ENCODE data around the gene RXFP4.
A peak's percentile ranks its signal among the peaks of the same experiment; 100 is the strongest.

Gene RXFP4

GRCh38 chr1:155970531-155971167 is 29.2 kb downstream of the RXFP4 start:
- DNase-seq (ENCODE audit: low read depth): no peak
- in situ Hi-C loops (cut with HindIII; ENCODE audit: low sequenced_read_pairs): no loop called here
- TF ChIP-seq CTCF (IDR thresholded peaks at IDR 0.05; ENCODE audit: low read depth, low read length, missing control alignments): no peak
- H3K4me3 ChIP-seq (ENCODE audit: low read depth, low read length): no peak overlapping the region

- DNase-seq (ENCODE audit: low read depth): no peak
- in situ Hi-C loops (cut with HindIII; ENCODE audit: low sequenced_read_pairs): no loop called here
- TF ChIP-seq CTCF (IDR thresholded peaks at IDR 0.05; ENCODE audit: low read depth, low read length, missing control alignments): no peak
- H3K4me3 ChIP-seq (ENCODE audit: low read depth, low read length): no peak overlapping the region
Observed at GRCh38 chr1:155971910-155972809, 30.7 kb downstream of the RXFP4 start.

- DNase-seq (ENCODE audit: low read depth): no peak
- no peak for TF ChIP-seq CTCF (IDR thresholded peaks at IDR 0.05; ENCODE audit: low read depth, low read length, missing control alignments)
- no peak overlapping the region for H3K4me3 ChIP-seq (ENCODE audit: low read depth, low read length)
- in situ Hi-C loops (cut with HindIII; ENCODE audit: low sequenced_read_pairs): no loop called here
Observed at GRCh38 chr1:155973723-155974122, 32.3 kb downstream of the RXFP4 start.

- TF ChIP-seq CTCF (IDR thresholded peaks at IDR 0.05; ENCODE audit: low read depth, low read length, missing control alignments): no peak
- H3K4me3 ChIP-seq (ENCODE audit: low read depth, low read length): peak overlapping the region; percentile 89
- in situ Hi-C loops (cut with HindIII; ENCODE audit: low sequenced_read_pairs): no loop called here
- no peak for DNase-seq (ENCODE audit: low read depth)
Observed at GRCh38 chr1:155974208-155975115, 33.0 kb downstream of the RXFP4 start.

GRCh38 chr1:155975375-155976061 is 34.1 kb downstream of the RXFP4 start:
- in situ Hi-C loops (cut with HindIII; ENCODE audit: low sequenced_read_pairs): no loop called here
- no peak for TF ChIP-seq CTCF (IDR thresholded peaks at IDR 0.05; ENCODE audit: low read depth, low read length, missing control alignments)

More at GRCh38 chr1:155975375-155976061, 34.1 kb downstream of the RXFP4 start:
- H3K4me3 ChIP-seq (ENCODE audit: low read depth, low read length): peak overlapping the region; percentile 89
- no peak for DNase-seq (ENCODE audit: low read depth)
